Fibroblast of lung (primary cell): ENCODE results near the gene AJUBA. TPM values are rescaled to one million over a fixed set of nuclear protein-coding genes. Genes with fewer than 3 reads are reported as not detected.

Source experiments
- DNase-seq, 2 donors: peaks; one replicate each; pipeline versions ENCODE4 v3.0.0 to v3.0.0-alpha.2; 2010; ENCODE audit warnings: low read depth in 2 of 2
- H2AFZ ChIP-seq: 2 replicates; pipeline ENCODE4 v1.5.1; 2012; ENCODE audit warnings: low read length, control low read depth, inconsistent platforms
- H3K27ac ChIP-seq: 2 replicates; pipeline ENCODE4 v1.5.1; 2011; ENCODE audit warnings: low read length, control low read depth; ENCODE audit not compliant: insufficient read depth
- H3K27me3 ChIP-seq: 2 replicates; pipeline ENCODE4 v1.5.1; 2011; ENCODE audit warnings: mild to moderate bottlenecking, low read length; ENCODE audit not compliant: control insufficient read depth, insufficient read depth
- H3K36me3 ChIP-seq: 2 replicates; pipeline ENCODE4 v1.5.1; 2011; ENCODE audit warnings: low read length; ENCODE audit not compliant: control insufficient read depth, insufficient read depth
- H3K4me1 ChIP-seq: 2 replicates; pipeline ENCODE4 v1.5.1; 2011; ENCODE audit warnings: low read length; ENCODE audit not compliant: control insufficient read depth, insufficient read depth; ENCODE audit errors: extremely low read depth
- H3K4me2 ChIP-seq: 2 replicates; pipeline ENCODE4 v1.5.1; 2011; ENCODE audit warnings: low read length, control low read depth; ENCODE audit not compliant: insufficient read depth; ENCODE audit errors: extremely low read depth
- H3K4me3 ChIP-seq, 4 experiments: fragments of 200-600 bp in 1 of 4; sonication (generic) in 1 of 4; replicated peaks in 1 of 4; 2 replicates each; pipeline ENCODE4 v1.5.1; 2011 to 2016; ENCODE audit warnings: low read length in 4 of 4, low read depth in 3 of 4, mild to moderate bottlenecking in 3 of 4, control low read depth in 2 of 4, inconsistent platforms in 1 of 4, mixed read lengths in 1 of 4; ENCODE audit not compliant: insufficient read depth in 1 of 4; ENCODE audit errors: control extremely low read depth in 1 of 4
- H3K79me2 ChIP-seq: 2 replicates; pipeline ENCODE4 v1.5.1; 2012; ENCODE audit warnings: mild to moderate bottlenecking, low read length, inconsistent platforms; ENCODE audit not compliant: control insufficient read depth, insufficient read depth
- H3K9ac ChIP-seq: 2 replicates; pipeline ENCODE4 v1.5.1; 2011; ENCODE audit warnings: mild to moderate bottlenecking, low read length, control low read depth; ENCODE audit not compliant: insufficient read depth
- H3K9me3 ChIP-seq: 2 replicates; pipeline ENCODE4 v1.5.1; 2012; ENCODE audit warnings: low read depth, low read length; ENCODE audit not compliant: control insufficient read depth, insufficient read depth
- H4K20me1 ChIP-seq: 2 replicates; pipeline ENCODE4 v1.5.1; 2011; ENCODE audit warnings: low read length; ENCODE audit not compliant: control insufficient read depth, insufficient read depth; ENCODE audit errors: extremely low read depth
- CTCF ChIP-seq, 2 donors: IDR thresholded peaks in 1 of 2; conservative IDR thresholded peaks in 1 of 2; 1 replicate in 1 of 2; 2 replicates in 1 of 2; pipeline ENCODE4 v1.5.1; 2011 to 2012; ENCODE audit warnings: low read length in 2 of 2, control low read depth in 1 of 2, inconsistent platforms in 1 of 2, low read depth in 1 of 2, mild to moderate bottlenecking in 1 of 2
- EZH2 ChIP-seq: IDR thresholded peaks from 2 replicates; pipeline ENCODE4 v1.5.1; 2012; ENCODE audit warnings: low read length, control low read depth, mild to moderate bottlenecking; ENCODE audit errors: missing control alignments
- polyA plus RNA-seq, 2 donors: library from polyadenylated mRNA; depleted of rRNA in 1 of 2; stranded (reverse) in 1 of 2; unstranded in 1 of 2; fragments of >200 nt; gene quantifications; 2 replicates each; pipeline ENCODE4 v1.2.1, GENCODE V29; 2011 to 2012; ENCODE audit warnings: missing spikeins in 1 of 2
- total RNA-seq: library from RNA; depleted of rRNA; stranded (reverse); fragments of >200 nt; gene quantifications from 2 replicates; pipeline ENCODE4 v1.2.1, GENCODE V29; 2014

AJUBA gene
- total and polyA plus RNA-seq, 2 donors (not counting 1 experiment from before 2014, with no cell fraction given): 41.3 to 84.9 TPM

- H3K4me2 ChIP-seq: no peak overlapping the region
- peaks cover 3% of the 10 kb centered on the region for H3K36me3 ChIP-seq
- no peaks in the 10 kb centered on the region for H3K27me3 ChIP-seq
- H3K4me3 ChIP-seq: no peak overlapping the region
- DNase-seq: no peak
- no peaks in the 10 kb centered on the region for H4K20me1 ChIP-seq
- TF ChIP-seq EZH2 (no peak), CTCF (conservative IDR thresholded peaks at IDR 0.05 in 1 of 2, IDR thresholded peaks at IDR 0.05 in 1 of 2; ENCODE audit: low read depth in 1 of 2, low read length in 2 of 2) (no peak)
- no peaks in the 10 kb centered on the region for H3K4me1 ChIP-seq
- H3K9me3 ChIP-seq: no peaks in the 10 kb centered on the region
- no peak overlapping the region for H3K9ac ChIP-seq
- no peak overlapping the region for H3K27ac ChIP-seq
- H3K79me2 ChIP-seq: no peaks in the 10 kb centered on the region
- H2AFZ ChIP-seq: no peak overlapping the region
Observed at GRCh38 chr14:23023022-23023794, 40.9 kb upstream of the AJUBA start.

- no peak for TF ChIP-seq EZH2
- TF ChIP-seq CTCF (conservative IDR thresholded peaks at IDR 0.05 in 1 of 2, IDR thresholded peaks at IDR 0.05 in 1 of 2; ENCODE audit: low read depth in 1 of 2, low read length in 2 of 2): no peak
- Histone ChIP-seq H3K4me1 (no peaks in the 10 kb centered on the region), H3K4me2 (no peak overlapping the region), H3K9me3 (no peaks in the 10 kb centered on the region), H3K4me3 (no peak overlapping the region), H3K79me2 (no peaks in the 10 kb centered on the region), H3K27me3 (no peaks in the 10 kb centered on the region), H3K27ac (no peak overlapping the region), H2AFZ (no peak overlapping the region), H4K20me1 (no peaks in the 10 kb centered on the region), H3K36me3 (peaks cover 3% of the 10 kb centered on the region), H3K9ac (no peak overlapping the region)
- no peak for DNase-seq
Observed at GRCh38 chr14:23021889-23022442, 39.6 kb upstream of the AJUBA start.

- no peaks in the 10 kb centered on the region for H3K27me3 ChIP-seq
- H3K79me2 ChIP-seq: no peaks in the 10 kb centered on the region
- H3K36me3 ChIP-seq: peaks cover 3% of the 10 kb centered on the region
- H3K4me3 ChIP-seq: no peak overlapping the region
- H2AFZ ChIP-seq: no peak overlapping the region
- H3K27ac ChIP-seq: no peak overlapping the region
- TF ChIP-seq CTCF (conservative IDR thresholded peaks at IDR 0.05 in 1 of 2, IDR thresholded peaks at IDR 0.05 in 1 of 2; ENCODE audit: low read depth in 1 of 2, low read length in 2 of 2) (no peak), EZH2 (no peak)
- no peaks in the 10 kb centered on the region for H4K20me1 ChIP-seq
- H3K4me2 ChIP-seq: no peak overlapping the region
- no peak overlapping the region for H3K9ac ChIP-seq
- DNase-seq: no peak
- H3K9me3 ChIP-seq: no peaks in the 10 kb centered on the region
- no peaks in the 10 kb centered on the region for H3K4me1 ChIP-seq
Observed at GRCh38 chr14:23021434-23021833, 39.1 kb upstream of the AJUBA start.
